HG03520 (cell line): ENCODE measurements around the gene INPP5D.

Experiments
- ATAC-seq: cut with Tn5 transposase; IDR thresholded peaks from one replicate; pipeline ENCODE4 v1.9.1; 2021; ENCODE audit warnings: mild to moderate bottlenecking, moderate library complexity; ENCODE audit not compliant: unreplicated experiment

The INPP5D gene

GRCh38 chr2:233031556-233032500, 28.3 kb upstream of the INPP5D start:
- ATAC-seq: no peak

- no peak for ATAC-seq
Observed at GRCh38 chr2:233032551-233033320, 27.4 kb upstream of the INPP5D start, which contains the start of gene NEU2. Gene NEU2 (plus strand): TSS chr2:233032672. CDS start chr2:233032672, 0 bp downstream.

GRCh38 chr2:233033672-233034071, 26.5 kb upstream of the INPP5D start:
- no peak for ATAC-seq

- ATAC-seq: no peak
Observed at GRCh38 chr2:233034091-233034882, 25.9 kb upstream of the INPP5D start.

GRCh38 chr2:233035426-233036161, 24.5 kb upstream of the INPP5D start:
- no peak for ATAC-seq

- ATAC-seq: no peak
Observed at GRCh38 chr2:233036162-233036838, 23.8 kb upstream of the INPP5D start.

- no peak for ATAC-seq
Observed at GRCh38 chr2:233037078-233037477, 23.1 kb upstream of the INPP5D start.

GRCh38 chr2:233039212-233039845, 20.8 kb upstream of the INPP5D start:
- no peak for ATAC-seq

- no peak for ATAC-seq
Observed at GRCh38 chr2:233039846-233040530, 20.2 kb upstream of the INPP5D start.

- no peak for ATAC-seq
Observed at GRCh38 chr2:233040571-233040970, 19.6 kb upstream of the INPP5D start.

- no peak for ATAC-seq
Observed at GRCh38 chr2:233041722-233042323, 18.3 kb upstream of the INPP5D start.

GRCh38 chr2:233042549-233042948, 17.6 kb upstream of the INPP5D start:
- ATAC-seq: no peak

- no peak for ATAC-seq
Observed at GRCh38 chr2:233044974-233045605, 15.1 kb upstream of the INPP5D start.

GRCh38 chr2:233047206-233047605, 12.9 kb upstream of the INPP5D start:
- no peak for ATAC-seq

- no peak for ATAC-seq
Observed at GRCh38 chr2:233047667-233048066, 12.5 kb upstream of the INPP5D start.

- ATAC-seq: no peak
Observed at GRCh38 chr2:233048569-233049193, 11.5 kb upstream of the INPP5D start.

GRCh38 chr2:233049194-233049761, 10.9 kb upstream of the INPP5D start:
- ATAC-seq: no peak
